DOHH2 (cell line): Measurements from ENCODE around the gene SCAF4.

Experiments
- H3F3A ChIP-seq: fragments of 200-600 bp; sonication (generic), shearing (Covaris generic); 2 replicates; pipeline ENCODE4 v1.6.0; 2016; ENCODE audit warnings: antibody characterized with exemption, mild to moderate bottlenecking; ENCODE audit not compliant: control insufficient read depth, insufficient read depth
- H3K27ac ChIP-seq: fragments of 200-600 bp; sonication (generic); 2 replicates; pipeline ENCODE4 v1.5.1; 2014; ENCODE audit warnings: low read depth, mild to moderate bottlenecking, low read length, moderate library complexity
- H3K27me3 ChIP-seq: fragments of 200-600 bp; sonication (generic); 2 replicates; pipeline ENCODE4 v1.6.1; 2014; ENCODE audit warnings: mild to moderate bottlenecking, low read length, mixed read lengths; ENCODE audit not compliant: control insufficient read depth
- H3K36me3 ChIP-seq: fragments of 200-600 bp; sonication (generic); 2 replicates; pipeline ENCODE4 v1.6.1; 2014; ENCODE audit warnings: mild to moderate bottlenecking, low read length, moderate library complexity, mixed read lengths; ENCODE audit not compliant: control insufficient read depth
- H3K4me1 ChIP-seq: fragments of 200-600 bp; sonication (generic); 2 replicates; pipeline ENCODE4 v1.6.1; 2014; ENCODE audit warnings: mild to moderate bottlenecking, low read length, mixed read lengths; ENCODE audit not compliant: control insufficient read depth
- H3K4me2 ChIP-seq: fragments of 200-600 bp; sonication (generic); 2 replicates; pipeline ENCODE4 v1.6.0; 2014; ENCODE audit warnings: mild to moderate bottlenecking, low read length, moderate library complexity
- H3K4me3 ChIP-seq: fragments of 200-600 bp; sonication (generic); 2 replicates; pipeline ENCODE4 v1.5.1; 2014; ENCODE audit warnings: mild to moderate bottlenecking, low read length, mixed read lengths
- H3K79me2 ChIP-seq: fragments of 200-600 bp; sonication (generic); 2 replicates; pipeline ENCODE4 v1.6.1; 2014; ENCODE audit warnings: mild to moderate bottlenecking, low read length, mixed read lengths; ENCODE audit not compliant: control insufficient read depth
- H3K9me2 ChIP-seq: fragments of 200-600 bp; sonication (generic); replicated peaks from 2 replicates; pipeline ENCODE4 v1.6.1; 2014; ENCODE audit warnings: mild to moderate bottlenecking, low read length, mixed read lengths; ENCODE audit not compliant: control insufficient read depth
- H3K9me3 ChIP-seq: fragments of 200-600 bp; sonication (generic); 2 replicates; pipeline ENCODE4 v1.6.1; 2014; ENCODE audit warnings: antibody characterized with exemption, low read length, mixed read lengths; ENCODE audit not compliant: control insufficient read depth, insufficient read depth
- H4K20me1 ChIP-seq: fragments of 200-600 bp; sonication (generic); 2 replicates; pipeline ENCODE4 v1.6.0; 2014; ENCODE audit warnings: low read depth, mild to moderate bottlenecking, antibody characterized with exemption, low read length, moderate library complexity; ENCODE audit not compliant: control insufficient read depth, insufficient read depth
- EZH2phosphoT487 ChIP-seq: fragments of 200-600 bp; sonication (generic); IDR thresholded peaks from 2 replicates; pipeline ENCODE4 v1.6.1; 2017; ENCODE audit warnings: borderline replicate concordance, mild to moderate bottlenecking, antibody characterized with exemption, low read length, moderate library complexity, mixed read lengths
- TF ChIP-seq, protein P1 (sequence below): fragments of 200-600 bp; sonication (generic); IDR thresholded peaks from one replicate; pipeline ENCODE4 v1.5.1; 2014; ENCODE audit warnings: antibody characterized with exemption, mild to moderate bottlenecking, low read depth, low read length; ENCODE audit not compliant: poor library complexity, severe bottlenecking

SCAF4 gene

DNA sequence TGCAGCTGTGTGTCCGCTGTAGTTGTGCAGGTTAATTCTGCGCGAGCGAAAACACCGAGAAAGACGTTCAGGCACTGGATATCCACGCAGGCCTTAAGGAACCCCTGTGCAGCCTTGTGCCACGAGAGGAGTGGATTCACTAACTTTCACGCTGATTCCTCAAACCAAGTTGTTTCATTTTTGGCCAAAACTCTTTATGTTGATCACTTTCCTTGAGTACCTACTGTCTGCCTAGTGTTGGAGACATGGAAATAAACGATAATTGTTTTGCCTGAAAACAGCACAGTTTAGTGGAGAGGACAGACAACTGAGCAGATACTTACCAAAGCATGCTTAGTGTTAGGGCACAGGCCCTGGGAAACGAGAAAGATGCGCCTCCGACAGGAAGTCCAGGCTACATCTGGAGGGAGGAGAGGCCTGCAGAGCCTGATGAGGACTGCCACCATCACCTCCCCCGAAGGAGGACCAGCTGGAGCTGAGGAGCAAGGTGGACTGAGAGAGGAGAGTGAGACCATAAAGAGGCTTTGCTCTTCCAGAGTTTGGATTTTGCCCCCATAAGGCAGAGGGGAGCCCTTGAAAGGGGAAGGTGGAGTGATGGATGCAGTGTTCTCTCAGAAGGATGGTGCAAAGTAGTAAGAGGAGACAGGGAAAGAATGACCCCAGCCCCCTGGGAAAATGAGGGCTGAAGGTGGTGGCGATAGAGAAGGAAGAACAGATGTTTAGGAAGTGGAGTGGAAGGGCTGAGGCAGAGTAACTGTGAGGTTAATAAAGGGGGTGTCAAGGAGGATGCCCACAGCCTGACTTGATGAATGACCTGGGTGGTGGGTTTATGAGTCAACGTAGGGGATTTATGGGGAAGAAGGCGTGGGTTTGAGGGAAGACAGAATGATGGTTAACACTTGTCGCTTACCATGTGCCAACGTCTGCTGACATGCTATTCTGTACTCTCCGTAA lies 956 bp upstream of the SCAF4 start:
- peaks cover 22% of the 10 kb centered on the region for H3F3A ChIP-seq
- peak overlapping the region; percentile 100 for H3K4me2 ChIP-seq
- peak overlapping the region; percentile 90 for H3K4me3 ChIP-seq
- no peaks in the 10 kb centered on the region for H3K9me3 ChIP-seq
- no peaks in the 10 kb centered on the region for H3K27me3 ChIP-seq
- peaks cover 30% of the 10 kb centered on the region for H4K20me1 ChIP-seq
- no peaks in the 10 kb centered on the region for H3K9me2 ChIP-seq
- peak overlapping the region; percentile 97 for H3K27ac ChIP-seq
- TF ChIP-seq EZH2phosphoT487 = no peak; the same call in 1 of the 2 replicates
- TF ChIP-seq, protein P1, sequence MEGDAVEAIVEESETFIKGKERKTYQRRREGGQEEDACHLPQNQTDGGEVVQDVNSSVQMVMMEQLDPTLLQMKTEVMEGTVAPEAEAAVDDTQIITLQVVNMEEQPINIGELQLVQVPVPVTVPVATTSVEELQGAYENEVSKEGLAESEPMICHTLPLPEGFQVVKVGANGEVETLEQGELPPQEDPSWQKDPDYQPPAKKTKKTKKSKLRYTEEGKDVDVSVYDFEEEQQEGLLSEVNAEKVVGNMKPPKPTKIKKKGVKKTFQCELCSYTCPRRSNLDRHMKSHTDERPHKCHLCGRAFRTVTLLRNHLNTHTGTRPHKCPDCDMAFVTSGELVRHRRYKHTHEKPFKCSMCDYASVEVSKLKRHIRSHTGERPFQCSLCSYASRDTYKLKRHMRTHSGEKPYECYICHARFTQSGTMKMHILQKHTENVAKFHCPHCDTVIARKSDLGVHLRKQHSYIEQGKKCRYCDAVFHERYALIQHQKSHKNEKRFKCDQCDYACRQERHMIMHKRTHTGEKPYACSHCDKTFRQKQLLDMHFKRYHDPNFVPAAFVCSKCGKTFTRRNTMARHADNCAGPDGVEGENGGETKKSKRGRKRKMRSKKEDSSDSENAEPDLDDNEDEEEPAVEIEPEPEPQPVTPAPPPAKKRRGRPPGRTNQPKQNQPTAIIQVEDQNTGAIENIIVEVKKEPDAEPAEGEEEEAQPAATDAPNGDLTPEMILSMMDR = no peak
- peaks cover 77% of the 10 kb centered on the region for H3K4me1 ChIP-seq
- H3K36me3 ChIP-seq = peaks cover 40% of the 10 kb centered on the region
- peaks cover 72% of the 10 kb centered on the region for H3K79me2 ChIP-seq

DNA sequence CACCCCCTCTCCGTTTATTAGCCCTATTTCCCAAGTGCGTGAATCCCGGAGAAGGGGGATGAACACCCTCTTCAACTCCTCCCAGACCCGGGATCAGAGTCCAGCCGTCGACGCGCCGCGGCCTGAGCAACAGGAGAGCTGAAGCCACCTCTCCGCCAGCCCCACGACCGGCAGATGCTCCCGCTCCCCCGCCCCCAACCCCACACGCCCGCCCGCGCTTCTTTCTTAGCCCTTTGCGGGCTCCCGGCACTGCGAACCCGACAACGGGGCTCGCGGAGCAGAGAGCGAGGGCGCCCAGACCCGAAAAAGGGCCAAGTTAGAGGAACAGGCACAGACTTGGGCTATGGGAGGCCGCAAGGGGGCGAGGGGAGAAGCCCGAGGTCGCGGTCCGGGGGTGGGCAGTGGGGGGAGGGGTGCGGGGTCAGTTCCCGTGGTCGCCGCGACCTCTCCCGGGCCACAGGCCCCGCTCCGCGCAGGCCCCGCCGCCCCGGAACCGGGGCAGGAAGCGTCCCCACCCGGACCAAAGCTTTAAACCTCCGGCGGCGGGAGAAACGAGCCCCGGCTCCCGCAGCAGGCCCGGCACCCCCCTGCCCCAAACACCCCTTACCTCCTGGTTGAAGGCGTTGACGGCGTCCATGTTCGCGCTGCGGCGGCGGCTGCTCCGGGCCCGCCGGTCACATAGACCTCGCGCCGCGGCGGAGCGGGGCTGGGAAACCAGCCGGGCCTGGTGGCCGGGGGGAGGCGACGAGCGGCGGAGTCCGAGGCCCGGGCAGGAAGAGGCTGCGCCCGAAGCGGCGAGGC lies 662 bp downstream of the SCAF4 start:
- no peaks in the 10 kb centered on the region for H3K9me2 ChIP-seq
- H3K27me3 ChIP-seq = no peaks in the 10 kb centered on the region
- no peak for TF ChIP-seq EZH2phosphoT487
- TF ChIP-seq, protein P1 = no peak
- H3K79me2 ChIP-seq = peaks cover 88% of the 10 kb centered on the region
- H3K4me3 ChIP-seq = peak overlapping the region; percentile 81
- H3F3A ChIP-seq = peaks cover 22% of the 10 kb centered on the region
- peaks cover 75% of the 10 kb centered on the region for H3K4me1 ChIP-seq
- H4K20me1 ChIP-seq = peaks cover 42% of the 10 kb centered on the region
- H3K4me2 ChIP-seq = peak overlapping the region; percentile 79
- peaks cover 55% of the 10 kb centered on the region for H3K36me3 ChIP-seq
- no peaks in the 10 kb centered on the region for H3K9me3 ChIP-seq
- H3K27ac ChIP-seq = peak overlapping the region; percentile 80

DNA sequence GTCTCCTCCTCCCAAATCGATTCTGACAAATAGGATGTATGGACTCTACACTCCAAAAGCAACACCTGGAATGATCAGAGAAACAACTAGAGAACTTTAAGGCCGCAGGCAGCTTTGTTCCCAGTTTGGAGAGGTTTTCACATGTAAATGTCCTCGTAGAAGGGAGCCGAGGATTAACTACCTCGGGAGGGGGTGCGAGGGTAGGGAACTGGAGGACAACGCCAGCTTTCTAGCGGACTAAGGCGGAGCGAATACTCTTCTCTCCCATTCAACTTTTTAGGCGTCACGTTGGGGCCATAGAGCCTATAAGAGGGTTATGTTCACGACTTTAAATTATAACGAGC lies 1.2 kb downstream of the SCAF4 start:
- no peaks in the 10 kb centered on the region for H3K9me2 ChIP-seq
- H3K4me1 ChIP-seq = peaks cover 70% of the 10 kb centered on the region
- H3F3A ChIP-seq = peaks cover 17% of the 10 kb centered on the region
- H4K20me1 ChIP-seq = peaks cover 43% of the 10 kb centered on the region
- H3K9me3 ChIP-seq = no peaks in the 10 kb centered on the region
- peaks cover 56% of the 10 kb centered on the region for H3K36me3 ChIP-seq
- H3K27me3 ChIP-seq = no peaks in the 10 kb centered on the region
- peaks cover 90% of the 10 kb centered on the region for H3K79me2 ChIP-seq
- peak overlapping the region; percentile 79 for H3K4me2 ChIP-seq
- H3K27ac ChIP-seq = peak overlapping the region; percentile 80
- TF ChIP-seq, protein P1 = no peak
- no peak for TF ChIP-seq EZH2phosphoT487
- peak overlapping the region; percentile 81 for H3K4me3 ChIP-seq
